Measurements from ENCODE around the gene B2M.
"Not testable (repeated sequence)": the region's sequence is repeated elsewhere in the genome, so short reads cannot be mapped to it uniquely, and the experiment has no call there.

Gene B2M

GRCh38 chr15:44726568-44727484 is 15.5 kb downstream of the B2M start:
- DNase-seq = no peak

GRCh38 chr15:44727485-44728231 is 16.3 kb downstream of the B2M start:
- no peak for DNase-seq

GRCh38 chr15:44728232-44728575 is 16.9 kb downstream of the B2M start:
- not testable (repeated sequence) for DNase-seq

GRCh38 chr15:44728576-44729407 is 17.5 kb downstream of the B2M start:
- peak; percentile 92 to 98 for DNase-seq

GRCh38 chr15:44729408-44730127 is 18.3 kb downstream of the B2M start:
- peak in 1 of 2 experiments; percentile 65 for DNase-seq

- DNase-seq = no peak
These were observed 23.6 kb downstream of the B2M start for GRCh38 chr15:44734839-44735481.

GRCh38 chr15:44735482-44736180 is 24.3 kb downstream of the B2M start:
- DNase-seq = no peak

- no peak for DNase-seq
These were observed 25.0 kb downstream of the B2M start, which contains the start of gene TRIM69 for GRCh38 chr15:44736181-44736765. TSS of gene TRIM69 (plus strand) at chr15:44736528. CDS start at chr15:44736705, 177 bp downstream.

GRCh38 chr15:44738340-44738984 is 27.1 kb downstream of the B2M start:
- no peak for DNase-seq

GRCh38 chr15:44739222-44739847 is 28.0 kb downstream of the B2M start:
- DNase-seq = not testable (repeated sequence)

- not testable (repeated sequence) for DNase-seq
These were observed 32.1 kb downstream of the B2M start for GRCh38 chr15:44743454-44743853.

- DNase-seq = no peak
These were observed 42.0 kb downstream of the B2M start for GRCh38 chr15:44753345-44753744.

GRCh38 chr15:44763187-44763586 is 51.9 kb downstream of the B2M start:
- no peak for DNase-seq

GRCh38 chr15:44763848-44764247 is 52.5 kb downstream of the B2M start:
- no peak for DNase-seq

- no peak for DNase-seq
These were observed 53.7 kb downstream of the B2M start for GRCh38 chr15:44765036-44765435.

Measured in cerebellar nuclear complex (tissue), 1 donor.